LNCaP clone FGC (cell line): ENCODE results near the gene AGBL4.

Experiments used
- DNase-seq: peaks from one replicate; pipeline ENCODE4 v3.0.0-alpha.2; 2011; ENCODE audit warnings: low read depth
- H3K4me3 ChIP-seq: 2 replicates; pipeline ENCODE4 v1.5.1; 2011; ENCODE audit warnings: mild to moderate bottlenecking, low read depth, low read length, control low read depth
- CTCF ChIP-seq: IDR thresholded peaks from 2 replicates; pipeline ENCODE4 v1.5.1; 2012; ENCODE audit warnings: mild to moderate bottlenecking; ENCODE audit not compliant: control insufficient read depth, insufficient read depth; ENCODE audit errors: extremely low read depth

AGBL4 gene

DNA sequence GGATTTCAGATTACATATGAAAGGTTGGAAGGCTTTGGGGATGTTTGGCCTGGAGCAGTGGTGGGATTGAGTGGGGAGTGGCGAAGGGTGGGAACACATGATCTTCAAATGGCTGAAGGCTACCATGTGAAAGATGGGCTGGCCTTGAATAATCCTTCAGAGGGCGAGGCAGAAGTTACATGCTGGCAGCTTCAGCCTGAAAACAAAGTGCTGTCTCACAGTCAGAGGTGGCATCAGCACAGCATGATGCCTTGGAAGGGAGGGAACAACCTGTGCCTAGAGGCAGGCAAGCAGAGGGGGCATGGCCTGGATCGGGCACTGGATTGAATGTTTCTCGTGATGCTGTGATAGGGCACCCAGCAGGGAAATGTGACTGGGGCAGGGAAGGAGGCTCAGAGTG, 1377.9 kb downstream of the AGBL4 start:
- H3K4me3 ChIP-seq, result no peak overlapping the region
- DNase-seq, result no peak
- no peak for TF ChIP-seq CTCF

- no peak for TF ChIP-seq CTCF
- DNase-seq, result no peak
- no peak overlapping the region for H3K4me3 ChIP-seq
Observed at GRCh38 chr1:48644905-48645605, 1378.7 kb downstream of the AGBL4 start.

- DNase-seq, result no peak
- no peak overlapping the region for H3K4me3 ChIP-seq
- TF ChIP-seq CTCF, result no peak
Observed at GRCh38 chr1:48644190-48644900, 1379.4 kb downstream of the AGBL4 start.

DNA sequence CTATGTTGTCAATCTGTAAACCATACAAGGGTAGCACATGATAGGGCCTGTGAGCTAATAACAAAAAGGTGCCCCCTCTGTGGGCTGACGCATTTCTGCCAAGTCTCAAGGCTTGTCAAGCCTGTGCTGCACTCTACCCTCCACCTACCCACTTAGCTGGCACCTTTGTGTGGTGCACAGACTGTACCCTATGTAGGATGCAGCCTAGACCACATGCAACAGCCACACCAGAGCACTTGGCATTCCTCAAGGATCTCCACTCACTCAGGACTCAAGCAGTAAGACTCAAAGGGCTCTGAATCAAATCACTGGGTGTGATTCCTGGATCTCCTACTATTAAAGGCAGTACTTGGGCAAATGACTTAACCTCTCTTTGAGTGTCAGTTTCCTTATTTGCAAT, 1380.6 kb downstream of the AGBL4 start:
- DNase-seq, result no peak
- TF ChIP-seq CTCF, result no peak
- no peak overlapping the region for H3K4me3 ChIP-seq

DNA sequence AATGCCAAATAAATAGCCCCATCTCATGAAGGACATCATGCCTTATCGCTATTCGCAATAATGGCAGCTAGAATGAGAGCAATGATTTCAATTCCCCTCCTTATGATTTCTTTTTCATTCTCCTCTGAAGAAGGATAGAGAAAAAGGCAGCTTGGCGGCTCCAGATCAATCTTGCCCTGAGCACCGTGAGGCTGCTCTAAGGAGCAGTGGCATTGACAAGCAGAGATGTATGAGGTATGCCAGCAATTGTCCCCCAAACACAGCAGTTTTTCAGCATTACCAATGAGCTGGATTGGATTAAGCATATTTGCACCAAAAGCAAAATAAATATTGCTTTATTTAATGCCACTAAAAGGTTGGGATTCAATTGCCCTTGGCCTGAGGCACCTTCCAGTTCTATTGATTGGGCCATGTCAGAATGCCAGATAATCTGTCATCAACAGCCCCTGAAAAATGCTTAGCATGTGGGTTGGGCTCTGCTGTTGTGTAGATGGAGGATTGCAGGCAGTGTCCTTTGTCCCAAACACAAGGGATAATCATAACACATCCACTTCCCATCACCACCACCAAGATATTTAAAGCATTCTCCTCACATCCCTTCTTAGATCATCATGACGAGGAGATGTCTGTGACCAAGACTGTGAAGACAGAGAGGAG, 1382.8 kb downstream of the AGBL4 start:
- no peak for TF ChIP-seq CTCF
- no peak for DNase-seq
- H3K4me3 ChIP-seq, result no peak overlapping the region

GRCh38 chr1:48629867-48630266, 1393.9 kb downstream of the AGBL4 start:
- no peak overlapping the region for H3K4me3 ChIP-seq
- no peak for DNase-seq
- no peak for TF ChIP-seq CTCF
